ENCODE measurements around the gene PDLIM5. TPM values are rescaled to one million over a fixed set of nuclear protein-coding genes. Genes with fewer than 3 reads are reported as not detected.
"Not testable (repeated sequence)": the region's sequence is repeated elsewhere in the genome, so short reads cannot be mapped to it uniquely, and the experiment has no call there.

Gene PDLIM5
- total RNA-seq, 1 donor from 2014 or later, result 491 TPM

- no peak for DNase-seq
Measured at GRCh38 chr4:94462572-94462971, 10.8 kb downstream of the PDLIM5 start.

- DNase-seq, result no peak
Measured at GRCh38 chr4:94463771-94464170, 12.0 kb downstream of the PDLIM5 start.

GRCh38 chr4:94466371-94466770 lies 14.6 kb downstream of the PDLIM5 start:
- no peak for DNase-seq

GRCh38 chr4:94466923-94467322 lies 15.2 kb downstream of the PDLIM5 start:
- no peak for DNase-seq

GRCh38 chr4:94468093-94468769 lies 16.5 kb downstream of the PDLIM5 start:
- no peak for DNase-seq

GRCh38 chr4:94469221-94469784 lies 17.6 kb downstream of the PDLIM5 start:
- DNase-seq, result no peak

- DNase-seq, result no peak
Measured at GRCh38 chr4:94470132-94470531, 18.4 kb downstream of the PDLIM5 start.

GRCh38 chr4:94470782-94471181 lies 19.0 kb downstream of the PDLIM5 start:
- not testable (repeated sequence) for DNase-seq

GRCh38 chr4:94472056-94472826 lies 20.5 kb downstream of the PDLIM5 start:
- no peak for DNase-seq

GRCh38 chr4:94475050-94475449 lies 23.3 kb downstream of the PDLIM5 start:
- DNase-seq, result no peak

- no peak for DNase-seq
Measured at GRCh38 chr4:94475794-94476193, 24.1 kb downstream of the PDLIM5 start.

GRCh38 chr4:94477227-94477626 lies 25.5 kb downstream of the PDLIM5 start:
- no peak for DNase-seq

- not testable (repeated sequence) for DNase-seq
Measured at GRCh38 chr4:94478805-94479204, 27.1 kb downstream of the PDLIM5 start.

- DNase-seq, result no peak
Measured at GRCh38 chr4:94479358-94480141, 27.8 kb downstream of the PDLIM5 start.

- DNase-seq, result no peak
Measured at GRCh38 chr4:94480362-94480951, 28.7 kb downstream of the PDLIM5 start.

- no peak for DNase-seq
Measured at GRCh38 chr4:94483895-94484294, 32.2 kb downstream of the PDLIM5 start.

GRCh38 chr4:94484818-94485217 lies 33.1 kb downstream of the PDLIM5 start:
- no peak for DNase-seq

GRCh38 chr4:94486372-94486801 lies 34.6 kb downstream of the PDLIM5 start:
- no peak for DNase-seq

GRCh38 chr4:94488670-94489069 lies 36.9 kb downstream of the PDLIM5 start:
- DNase-seq, result no peak

GRCh38 chr4:94489098-94489497 lies 37.4 kb downstream of the PDLIM5 start:
- peak; percentile 59 for DNase-seq

- DNase-seq, result no peak
Measured at GRCh38 chr4:94490437-94490836, 38.7 kb downstream of the PDLIM5 start.

GRCh38 chr4:94491322-94491721 lies 39.6 kb downstream of the PDLIM5 start:
- DNase-seq, result no peak
